ENCODE data around the gene SIGLEC11. TPM values are rescaled to one million over a fixed set of nuclear protein-coding genes. Genes with fewer than 3 reads are reported as not detected.

SIGLEC11 gene
- total and polyA plus RNA-seq, 2 of the 13 experiments (the other 11 are each of a cell fraction or from before 2014, with no cell fraction given): not detected

DNA sequence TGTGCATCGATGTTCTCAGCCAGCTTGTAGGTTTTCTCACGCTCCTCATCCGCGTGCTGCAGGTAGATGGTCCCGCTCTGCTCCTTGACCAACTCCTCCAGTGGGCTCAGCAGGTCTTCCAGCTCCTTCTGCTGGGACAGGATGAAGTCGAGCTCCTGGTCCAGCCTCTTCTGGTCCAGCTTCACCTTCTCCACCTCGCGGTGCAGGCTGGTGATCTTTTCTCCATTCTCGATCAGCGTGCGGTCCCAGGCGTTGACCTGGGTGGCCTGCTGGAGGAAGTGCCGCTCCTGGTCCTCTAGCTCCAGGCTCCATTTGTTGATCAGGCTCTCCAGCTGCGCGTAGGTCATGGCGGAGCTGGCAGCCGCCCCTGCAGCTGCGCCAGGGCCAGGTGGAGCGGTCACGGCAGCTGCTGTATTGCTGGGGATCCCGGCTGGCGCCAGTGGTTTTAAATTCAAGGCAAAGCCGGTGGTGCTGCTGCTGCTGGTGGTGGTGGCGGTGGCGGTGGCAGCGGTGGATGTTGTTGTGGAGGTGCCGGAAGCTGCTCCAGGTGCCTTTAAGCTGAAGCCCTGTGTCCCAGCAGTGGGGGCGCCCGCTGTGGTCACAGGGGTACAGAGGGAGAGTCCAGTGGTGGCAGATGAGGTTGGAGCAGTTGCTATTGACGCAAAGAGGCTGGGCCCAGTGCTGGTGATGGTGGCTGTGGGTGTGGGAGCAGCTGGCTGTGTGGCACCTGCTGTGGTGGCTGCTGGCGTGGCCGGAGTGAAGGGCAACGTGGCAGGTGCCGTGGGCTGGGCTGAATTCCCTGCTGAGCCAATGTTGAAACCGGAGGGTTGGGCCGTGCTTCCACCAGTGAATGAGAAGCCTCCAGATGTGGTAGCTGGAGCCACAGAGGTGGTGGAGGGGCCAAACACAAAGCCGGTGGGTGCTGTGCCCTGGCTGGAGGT lies 52.2 kb downstream of the SIGLEC11 start:
- Histone ChIP-seq H3K9ac (ENCODE audit: insufficient read depth, low read depth, low read length) (no peak overlapping the region), H3K9me3 (ENCODE audit: low read length) (no peaks in the 10 kb centered on the region), H3K4me2 (ENCODE audit: low read depth, low read length) (no peak overlapping the region), H3K27ac (ENCODE audit: extremely low read length, insufficient read depth, low read length) (no peak overlapping the region), H4K20me1 (ENCODE audit: insufficient read depth, low read length) (no peaks in the 10 kb centered on the region), H3K4me1 (ENCODE audit: insufficient read depth, low read length) (peaks cover 18% of the 10 kb centered on the region), H3K4me3 (replicated peaks in 1 of 3; ENCODE audit: insufficient read depth in 1 of 3, low read depth in 2 of 3, low read length in 3 of 3) (no peak overlapping the region), H3K27me3 (ENCODE audit: control insufficient read depth in 1 of 2, insufficient read depth in 2 of 2, low read length in 2 of 2) (no peaks in the 10 kb centered on the region), H3K79me2 (ENCODE audit: insufficient read depth, low read length) (no peaks in the 10 kb centered on the region), H2AFZ (ENCODE audit: low read length) (no peak overlapping the region), H3K36me3 (replicated peaks in 1 of 2; ENCODE audit: control insufficient read depth in 1 of 2, insufficient read depth in 2 of 2, low read length in 2 of 2) (peaks cover 21 to 33% of the 10 kb centered on the region in 2 experiments; a peak in 4 of 5 replicates)
- intact Hi-C loops (cut with micrococcal nuclease; ENCODE audit: unreplicated experiment) (no loop called here), in situ Hi-C loops (cut with HindIII; ENCODE audit: extremely low pct_ligation_motif_present, low pct_unique_long_range_greater_than_20kb) (no loop called here)
- FAIRE-seq (no peak), DNase-seq (ENCODE audit: low spot score) (no peak), ATAC-seq (no peak)
- ChIA-PET POLR2A (interaction anchor here (1.4 to 1.9 kb wide), 2 partner anchors 20 to 21 kb away, joined by 4 to 8 read pairs; partner anchors contain the start of genes ATF5 and NUP62), CTCF (ENCODE audit: low intra/inter-chr PET ratio, low total read pairs) (no interaction called here)
- 98% methylated on average over 37 of the region's 37 CpGs for WGBS (ENCODE audit: low lambda C conversion rate)
- TF ChIP-seq AGO2 (optimal IDR thresholded peaks at IDR 0.05; ENCODE audit: low read depth, low read length): peak; percentile 82
- no peak for TF ChIP-seq KDM5B (CRISPR knock-in tag; IDR thresholded peaks at IDR 0.05; ENCODE audit: borderline replicate concordance)
- peak; percentile 44 for TF ChIP-seq RBM22 (optimal IDR thresholded peaks at IDR 0.05; ENCODE audit: low read length)
- TF ChIP-seq ZC3H13 (CRISPR knock-in tag; IDR thresholded peaks at IDR 0.05): peak; percentile 70
- no TSS peak for BruUV-seq (replicated peaks)

DNA sequence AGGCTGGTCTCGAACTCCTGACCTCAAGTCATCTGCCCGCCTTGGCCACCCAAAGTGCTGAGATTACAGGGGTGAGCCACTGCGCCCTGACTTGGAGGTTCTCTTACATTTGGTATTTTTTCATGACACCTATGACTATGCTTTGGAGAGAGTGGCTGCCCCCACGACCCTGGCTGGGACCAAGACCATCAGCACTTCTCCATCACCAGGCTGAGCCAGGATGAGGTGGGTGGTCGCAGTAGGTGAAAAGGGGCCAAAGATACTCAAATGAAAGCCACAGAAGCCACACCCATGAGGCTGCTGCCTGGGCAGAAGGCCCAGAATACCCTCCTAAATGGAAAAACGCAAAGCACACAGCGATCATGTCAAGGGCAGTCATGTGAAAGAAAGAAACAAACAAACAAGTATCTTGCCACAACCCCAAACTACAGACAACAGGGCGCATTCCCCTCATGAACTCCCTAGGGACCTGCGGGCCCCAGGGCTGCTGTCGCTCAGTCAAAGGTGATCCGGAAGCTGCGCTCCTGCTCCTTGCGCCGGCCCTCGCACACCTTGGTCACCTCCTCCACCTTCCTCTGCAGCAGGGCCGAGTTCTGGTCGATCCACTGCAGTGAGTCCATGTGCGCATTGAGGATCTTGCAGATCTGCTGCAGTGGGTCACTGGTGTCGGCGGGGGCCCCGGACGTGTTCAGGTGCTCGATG lies 53.1 kb downstream of the SIGLEC11 start:
- FAIRE-seq: no peak
- over 99% methylated on average over 23 of the region's 23 CpGs for WGBS (ENCODE audit: low lambda C conversion rate)
- Histone ChIP-seq H3K27me3 (ENCODE audit: control insufficient read depth in 1 of 2, insufficient read depth in 2 of 2, low read length in 2 of 2) (no peaks in the 10 kb centered on the region), H3K4me3 (replicated peaks in 1 of 3; ENCODE audit: insufficient read depth in 1 of 3, low read depth in 2 of 3, low read length in 3 of 3) (no peak overlapping the region), H3K36me3 (replicated peaks in 1 of 2; ENCODE audit: control insufficient read depth in 1 of 2, insufficient read depth in 2 of 2, low read length in 2 of 2) (peaks cover 17 to 32% of the 10 kb centered on the region in 2 experiments; a peak in 4 of 5 replicates), H3K4me1 (ENCODE audit: insufficient read depth, low read length) (peaks cover 9% of the 10 kb centered on the region), H3K9me3 (ENCODE audit: low read length) (no peaks in the 10 kb centered on the region), H3K79me2 (ENCODE audit: insufficient read depth, low read length) (no peaks in the 10 kb centered on the region), H4K20me1 (ENCODE audit: insufficient read depth, low read length) (no peaks in the 10 kb centered on the region), H3K27ac (ENCODE audit: extremely low read length, insufficient read depth, low read length) (no peak overlapping the region), H2AFZ (ENCODE audit: low read length) (no peak overlapping the region), H3K4me2 (ENCODE audit: low read depth, low read length) (no peak overlapping the region), H3K9ac (ENCODE audit: insufficient read depth, low read depth, low read length) (no peak overlapping the region)
- in situ Hi-C loops (cut with HindIII; ENCODE audit: extremely low pct_ligation_motif_present, low pct_unique_long_range_greater_than_20kb): no loop called here
- no TSS peak for BruUV-seq (replicated peaks)
- no peak for ATAC-seq
- DNase-seq (ENCODE audit: low spot score): no peak
- 0 out of 2 replicates have a peak, but pooled peaks have one; percentile 15 for TF ChIP-seq HOXA3 (CRISPR knock-in tag; IDR thresholded peaks at IDR 0.05)
- TF ChIP-seq, protein P1, sequence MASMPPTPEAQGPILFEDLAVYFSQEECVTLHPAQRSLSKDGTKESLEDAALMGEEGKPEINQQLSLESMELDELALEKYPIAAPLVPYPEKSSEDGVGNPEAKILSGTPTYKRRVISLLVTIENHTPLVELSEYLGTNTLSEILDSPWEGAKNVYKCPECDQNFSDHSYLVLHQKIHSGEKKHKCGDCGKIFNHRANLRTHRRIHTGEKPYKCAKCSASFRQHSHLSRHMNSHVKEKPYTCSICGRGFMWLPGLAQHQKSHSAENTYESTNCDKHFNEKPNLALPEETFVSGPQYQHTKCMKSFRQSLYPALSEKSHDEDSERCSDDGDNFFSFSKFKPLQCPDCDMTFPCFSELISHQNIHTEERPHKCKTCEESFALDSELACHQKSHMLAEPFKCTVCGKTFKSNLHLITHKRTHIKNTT (CRISPR knock-in tag; IDR thresholded peaks at IDR 0.05): no peak
- intact Hi-C loops (cut with micrococcal nuclease; ENCODE audit: unreplicated experiment): no loop called here
- ChIA-PET POLR2A (no interaction called here), CTCF (ENCODE audit: low intra/inter-chr PET ratio, low total read pairs) (no interaction called here)
